ENCODE results near the gene CATSPERB. TPM values are rescaled to one million over a fixed set of nuclear protein-coding genes. Genes with fewer than 3 reads are reported as not detected.

The CATSPERB gene
- total and polyA plus RNA-seq, 10 of the 15 experiments (the other 5 are each of a cell fraction or from before 2014, with no cell fraction given): not detected

DNA sequence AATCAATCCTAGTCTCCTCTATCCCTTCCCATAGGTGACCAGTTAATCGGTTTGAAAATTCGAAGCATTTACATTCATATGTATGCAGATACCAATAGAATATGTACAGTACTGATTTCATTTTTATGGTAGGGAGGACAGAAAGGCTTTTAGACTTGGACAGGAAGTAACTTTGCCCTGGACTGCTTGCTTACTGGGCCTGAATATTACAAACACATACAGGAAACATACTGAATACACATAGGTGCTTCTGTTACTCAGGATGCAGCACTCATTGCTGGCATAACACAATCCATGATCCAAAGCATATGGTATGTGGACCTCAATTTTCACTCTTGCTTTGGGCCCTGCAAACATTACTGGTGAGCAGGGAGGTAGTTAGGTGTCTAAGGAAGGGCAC is 71.1 kb downstream of the CATSPERB start:
- 62% methylated on average over 2 of the region's 2 CpGs for WGBS (ENCODE audit: insufficient coverage, insufficient replicate concordance, low lambda C conversion rate, missing lambda C conversion rate)
- in situ Hi-C loops (cut with MboI) (no loop called here), intact Hi-C loops (cut with micrococcal nuclease; ENCODE audit: unreplicated experiment) (no loop called here)
- Histone ChIP-seq H3K9ac (ENCODE audit: control insufficient read depth, insufficient read depth, low read length) (no peak overlapping the region), H3K79me2 (ENCODE audit: control insufficient read depth, insufficient read depth, low read length) (no peaks in the 10 kb centered on the region), H3K4me1 (ENCODE audit: control insufficient read depth, insufficient read depth, low read length) (no peaks in the 10 kb centered on the region), H4K20me1 (ENCODE audit: control insufficient read depth, insufficient read depth) (no peaks in the 10 kb centered on the region), H3K36me3 (ENCODE audit: control insufficient read depth in 2 of 2, insufficient read depth in 2 of 2, low read length in 1 of 2) (no peaks in the 10 kb centered on the region), H3K4me2 (ENCODE audit: control insufficient read depth, insufficient read depth) (no peak overlapping the region), H3K9me3 (replicated peaks; ENCODE audit: control insufficient read depth, insufficient read depth, low read length) (no peaks in the 10 kb centered on the region), H3K4me3 (no peak overlapping the region), H3K27me3 (replicated peaks in 1 of 2; ENCODE audit: control insufficient read depth in 2 of 2, insufficient read depth in 2 of 2, low read length in 1 of 2) (no peaks in the 10 kb centered on the region), H2AFZ (ENCODE audit: control insufficient read depth, low read depth, low read length) (no peak overlapping the region), H3K27ac (ENCODE audit: control insufficient read depth, insufficient read depth) (no peak overlapping the region)
- ChIA-PET RAD21 (ENCODE audit: unreplicated experiment) (no interaction called here), CTCF (no interaction called here), SMC1A (ENCODE audit: uncharacterized antibody, unreplicated experiment) (no interaction called here), POLR2A (interaction anchor here (0.5 kb wide), 1 partner anchor 486 kb away, joined by 3 read pairs; no protein-coding TSS in a partner anchor)
- ATAC-seq: no peak
- TF ChIP-seq LARP7 (IDR thresholded peaks at IDR 0.05): no peak
- TF ChIP-seq ATF7 (IDR thresholded peaks at IDR 0.05; ENCODE audit: low read depth): no peak
- no peak for TF ChIP-seq CREM (IDR thresholded peaks at IDR 0.05; ENCODE audit: low read depth)
- TF ChIP-seq SIN3A (IDR thresholded peaks at IDR 0.05; ENCODE audit: low read depth, low read length): no peak
- TF ChIP-seq ASH2L (IDR thresholded peaks at IDR 0.05; ENCODE audit: borderline replicate concordance, low read depth): no peak
- TF ChIP-seq CBX3 (IDR thresholded peaks at IDR 0.05; ENCODE audit: borderline replicate concordance, low read depth): no peak
- TF ChIP-seq, protein P1, sequence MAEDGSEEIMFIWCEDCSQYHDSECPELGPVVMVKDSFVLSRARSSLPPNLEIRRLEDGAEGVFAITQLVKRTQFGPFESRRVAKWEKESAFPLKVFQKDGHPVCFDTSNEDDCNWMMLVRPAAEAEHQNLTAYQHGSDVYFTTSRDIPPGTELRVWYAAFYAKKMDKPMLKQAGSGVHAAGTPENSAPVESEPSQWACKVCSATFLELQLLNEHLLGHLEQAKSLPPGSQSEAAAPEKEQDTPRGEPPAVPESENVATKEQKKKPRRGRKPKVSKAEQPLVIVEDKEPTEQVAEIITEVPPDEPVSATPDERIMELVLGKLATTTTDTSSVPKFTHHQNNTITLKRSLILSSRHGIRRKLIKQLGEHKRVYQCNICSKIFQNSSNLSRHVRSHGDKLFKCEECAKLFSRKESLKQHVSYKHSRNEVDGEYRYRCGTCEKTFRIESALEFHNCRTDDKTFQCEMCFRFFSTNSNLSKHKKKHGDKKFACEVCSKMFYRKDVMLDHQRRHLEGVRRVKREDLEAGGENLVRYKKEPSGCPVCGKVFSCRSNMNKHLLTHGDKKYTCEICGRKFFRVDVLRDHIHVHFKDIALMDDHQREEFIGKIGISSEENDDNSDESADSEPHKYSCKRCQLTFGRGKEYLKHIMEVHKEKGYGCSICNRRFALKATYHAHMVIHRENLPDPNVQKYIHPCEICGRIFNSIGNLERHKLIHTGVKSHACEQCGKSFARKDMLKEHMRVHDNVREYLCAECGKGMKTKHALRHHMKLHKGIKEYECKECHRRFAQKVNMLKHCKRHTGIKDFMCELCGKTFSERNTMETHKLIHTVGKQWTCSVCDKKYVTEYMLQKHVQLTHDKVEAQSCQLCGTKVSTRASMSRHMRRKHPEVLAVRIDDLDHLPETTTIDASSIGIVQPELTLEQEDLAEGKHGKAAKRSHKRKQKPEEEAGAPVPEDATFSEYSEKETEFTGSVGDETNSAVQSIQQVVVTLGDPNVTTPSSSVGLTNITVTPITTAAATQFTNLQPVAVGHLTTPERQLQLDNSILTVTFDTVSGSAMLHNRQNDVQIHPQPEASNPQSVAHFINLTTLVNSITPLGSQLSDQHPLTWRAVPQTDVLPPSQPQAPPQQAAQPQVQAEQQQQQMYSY (CRISPR knock-in tag; IDR thresholded peaks at IDR 0.05): no peak
- TF ChIP-seq, protein P2, sequence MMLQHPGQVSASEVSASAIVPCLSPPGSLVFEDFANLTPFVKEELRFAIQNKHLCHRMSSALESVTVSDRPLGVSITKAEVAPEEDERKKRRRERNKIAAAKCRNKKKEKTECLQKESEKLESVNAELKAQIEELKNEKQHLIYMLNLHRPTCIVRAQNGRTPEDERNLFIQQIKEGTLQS (IDR thresholded peaks at IDR 0.05; ENCODE audit: borderline replicate concordance, extremely low read depth, low read depth, low read length): no peak
- no peak for TF ChIP-seq FOS (IDR thresholded peaks at IDR 0.05; ENCODE audit: borderline replicate concordance, extremely low read depth, insufficient read length)
- no peak for TF ChIP-seq TCF3 (IDR thresholded peaks at IDR 0.05; ENCODE audit: borderline replicate concordance, insufficient read depth, low read depth, low read length)
- no peak for TF ChIP-seq NFXL1 (IDR thresholded peaks at IDR 0.05; ENCODE audit: borderline replicate concordance)
- no peak for TF ChIP-seq NBN (IDR thresholded peaks at IDR 0.05)
- no peak for TF ChIP-seq ETV6 (conservative IDR thresholded peaks at IDR 0.05 in 1 of 2, IDR thresholded peaks at IDR 0.05 in 1 of 2; ENCODE audit: borderline replicate concordance in 1 of 2, low read depth in 1 of 2)
- TF ChIP-seq, protein P3, sequence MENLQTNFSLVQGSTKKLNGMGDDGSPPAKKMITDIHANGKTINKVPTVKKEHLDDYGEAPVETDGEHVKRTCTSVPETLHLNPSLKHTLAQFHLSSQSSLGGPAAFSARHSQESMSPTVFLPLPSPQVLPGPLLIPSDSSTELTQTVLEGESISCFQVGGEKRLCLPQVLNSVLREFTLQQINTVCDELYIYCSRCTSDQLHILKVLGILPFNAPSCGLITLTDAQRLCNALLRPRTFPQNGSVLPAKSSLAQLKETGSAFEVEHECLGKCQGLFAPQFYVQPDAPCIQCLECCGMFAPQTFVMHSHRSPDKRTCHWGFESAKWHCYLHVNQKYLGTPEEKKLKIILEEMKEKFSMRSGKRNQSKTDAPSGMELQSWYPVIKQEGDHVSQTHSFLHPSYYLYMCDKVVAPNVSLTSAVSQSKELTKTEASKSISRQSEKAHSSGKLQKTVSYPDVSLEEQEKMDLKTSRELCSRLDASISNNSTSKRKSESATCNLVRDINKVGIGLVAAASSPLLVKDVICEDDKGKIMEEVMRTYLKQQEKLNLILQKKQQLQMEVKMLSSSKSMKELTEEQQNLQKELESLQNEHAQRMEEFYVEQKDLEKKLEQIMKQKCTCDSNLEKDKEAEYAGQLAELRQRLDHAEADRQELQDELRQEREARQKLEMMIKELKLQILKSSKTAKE (IDR thresholded peaks at IDR 0.05; ENCODE audit: low read depth, poor library complexity, severe bottlenecking): no peak
- no peak for TF ChIP-seq KDM1A (IDR thresholded peaks at IDR 0.05; ENCODE audit: borderline replicate concordance)
- no peak for TF ChIP-seq KLF5 (IDR thresholded peaks at IDR 0.05; ENCODE audit: partially characterized antibody)
- FAIRE-seq: peak; percentile 66
- no peak for DNase-seq (ENCODE audit: low read depth, low spot score)
- no TSS peak for BruUV-seq (replicated peaks)

Data from GM12878 (cell line).